Fibroblast of pulmonary artery (primary cell): ENCODE results near the gene BNC2.

Source experiments
- DNase-seq: peaks from one replicate; pipeline ENCODE4 v3.0.0-alpha.2; 2010; ENCODE audit warnings: low read depth
- H3K4me3 ChIP-seq: replicated peaks from 2 replicates; pipeline ENCODE4 v1.5.1; 2011; ENCODE audit warnings: low read depth, mild to moderate bottlenecking, control low read depth, low read length, moderate library complexity
- CTCF ChIP-seq: IDR thresholded peaks from 2 replicates; pipeline ENCODE4 v1.5.1; 2011; ENCODE audit warnings: mild to moderate bottlenecking, control low read depth, low read length, inconsistent platforms; ENCODE audit errors: missing control alignments

BNC2 gene

GRCh38 chr9:16701347-16701746 is 169.1 kb downstream of the BNC2 start:
- TF ChIP-seq CTCF: no peak
- DNase-seq: no peak
- H3K4me3 ChIP-seq: no peak overlapping the region

- H3K4me3 ChIP-seq: no peak overlapping the region
- DNase-seq: no peak
- no peak for TF ChIP-seq CTCF
Observed at GRCh38 chr9:16693616-16694015, 176.9 kb downstream of the BNC2 start.

GRCh38 chr9:16690628-16691027 is 179.8 kb downstream of the BNC2 start:
- no peak for TF ChIP-seq CTCF
- no peak for DNase-seq
- H3K4me3 ChIP-seq: no peak overlapping the region

- TF ChIP-seq CTCF: no peak
- no peak overlapping the region for H3K4me3 ChIP-seq
- DNase-seq: no peak
Observed at GRCh38 chr9:16690205-16690604, 180.3 kb downstream of the BNC2 start.

GRCh38 chr9:16689351-16689938 is 181.0 kb downstream of the BNC2 start:
- TF ChIP-seq CTCF: no peak
- peak; percentile 38 for DNase-seq
- no peak overlapping the region for H3K4me3 ChIP-seq

GRCh38 chr9:16688814-16689213 is 181.7 kb downstream of the BNC2 start:
- no peak overlapping the region for H3K4me3 ChIP-seq
- TF ChIP-seq CTCF: no peak
- DNase-seq: peak; percentile 35

- no peak for DNase-seq
- TF ChIP-seq CTCF: no peak
- no peak overlapping the region for H3K4me3 ChIP-seq
Observed at GRCh38 chr9:16687678-16688369, 182.6 kb downstream of the BNC2 start.
